Stimulated activated CD4-positive, alpha-beta T cell treated with anti-CD3 and anti-CD28 coated beads, Interleukin-2, amount 100 ng/mL, for 48 hours (primary cell): Measurements from ENCODE around the gene EDC4.
"Not testable (repeated sequence)": the region's sequence is repeated elsewhere in the genome, so short reads cannot be mapped to it uniquely, and the experiment has no call there.

Experiments used
- DNase-seq, 2 donors: peaks; one replicate each; pipeline ENCODE4 v3.0.0-alpha.2; 2020

EDC4 gene

GRCh38 chr16:67855789-67856188 is 17.1 kb upstream of the EDC4 start:
- no peak for DNase-seq

GRCh38 chr16:67856927-67857546 is 15.8 kb upstream of the EDC4 start:
- DNase-seq = no peak

- no peak for DNase-seq
Measured at GRCh38 chr16:67857547-67858233, 15.2 kb upstream of the EDC4 start.

GRCh38 chr16:67858500-67858899 is 14.4 kb upstream of the EDC4 start:
- DNase-seq = no peak

GRCh38 chr16:67860589-67861398 is 12.1 kb upstream of the EDC4 start:
- no peak for DNase-seq

GRCh38 chr16:67861877-67862276 is 11.0 kb upstream of the EDC4 start:
- no peak for DNase-seq

- DNase-seq = no peak
Measured at GRCh38 chr16:67862623-67863583, 9.9 kb upstream of the EDC4 start.

GRCh38 chr16:67864044-67864443 is 8.8 kb upstream of the EDC4 start:
- DNase-seq = not testable (repeated sequence)

GRCh38 chr16:67864594-67864993 is 8.3 kb upstream of the EDC4 start:
- no peak for DNase-seq

- no peak for DNase-seq
Measured at GRCh38 chr16:67865318-67865717, 7.5 kb upstream of the EDC4 start.

- no peak for DNase-seq
Measured at GRCh38 chr16:67868290-67868689, 4.6 kb upstream of the EDC4 start.

GRCh38 chr16:67869653-67870052 is 3.2 kb upstream of the EDC4 start:
- no peak for DNase-seq

GRCh38 chr16:67871256-67871655 is 1.6 kb upstream of the EDC4 start:
- no peak for DNase-seq

- DNase-seq = no peak
Measured at GRCh38 chr16:67872131-67872630, 671 bp upstream of the EDC4 start.

GRCh38 chr16:67873435-67874370 is 851 bp downstream of the EDC4 start:
- DNase-seq = peak in 1 of 2 donors; percentile 13

GRCh38 chr16:67874372-67874771 is 1.5 kb downstream of the EDC4 start:
- no peak for DNase-seq

GRCh38 chr16:67877064-67877463 is 4.2 kb downstream of the EDC4 start:
- DNase-seq = no peak

GRCh38 chr16:67878232-67878631 is 5.4 kb downstream of the EDC4 start:
- no peak for DNase-seq

GRCh38 chr16:67878846-67879245 is 6.0 kb downstream of the EDC4 start:
- DNase-seq = no peak

- DNase-seq = no peak
Measured at GRCh38 chr16:67879462-67879861, 6.6 kb downstream of the EDC4 start.

- no peak for DNase-seq
Measured at GRCh38 chr16:67879936-67880335, 7.1 kb downstream of the EDC4 start.
